ENCODE results near the gene OPA3. TPM values are rescaled to one million over a fixed set of nuclear protein-coding genes. Genes with fewer than 3 reads are reported as not detected.

Gene OPA3
- total and polyA plus RNA-seq, 2 experiments from 2014 or later, result 11.5 to 14.5 TPM

GRCh38 chr19:45629704-45630103 lies 45.1 kb upstream of the OPA3 start:
- peaks cover 16% of the 10 kb centered on the region for H3K27me3 Mint-ChIP-seq (ENCODE audit: insufficient read depth, low read depth, poor library complexity)
- DNase-seq (ENCODE audit: low spot score) (no peak), ATAC-seq (no peak)
- peaks cover 5% of the 10 kb centered on the region; the same call in 2 of the 3 replicates for H3K36me3 Mint-ChIP-seq (ENCODE audit: low read depth)
- peaks cover 7% of the 10 kb centered on the region; the same call in 1 of the 2 replicates for H3F3A ChIP-seq (replicated peaks; ENCODE audit: low read depth)
- 0 out of 2 replicates have a peak overlapping the region, but pooled peaks have one; percentile 66 for H3K27ac ChIP-seq (ENCODE audit: low read depth)
- H3K9me2 ChIP-seq (ENCODE audit: insufficient read depth), result no peaks in the 10 kb centered on the region
- H2AFZ ChIP-seq, result no peak overlapping the region
- H3K4me1 ChIP-seq (ENCODE audit: insufficient read depth), result peaks cover 5% of the 10 kb centered on the region
- H3K4me1 Mint-ChIP-seq, result peaks cover 22% of the 10 kb centered on the region
- no peaks in the 10 kb centered on the region for H3K36me3 ChIP-seq (ENCODE audit: insufficient read depth)
- no peaks in the 10 kb centered on the region for H3K79me2 ChIP-seq (replicated peaks; ENCODE audit: insufficient read depth)
- no peak overlapping the region; the same call in 1 of the 2 replicates for H3K27ac Mint-ChIP-seq
- H3K27me3 ChIP-seq (ENCODE audit: insufficient read depth), result no peaks in the 10 kb centered on the region
- TF ChIP-seq ETS1 (IDR thresholded peaks at IDR 0.05) (no peak), STAT1 (IDR thresholded peaks at IDR 0.05; ENCODE audit: unreplicated experiment) (no peak), JUNB (IDR thresholded peaks at IDR 0.05; ENCODE audit: unreplicated experiment) (no peak), ZNF114 (CRISPR knock-in tag; IDR thresholded peaks at IDR 0.05) (no peak), CREB1 (CRISPR knock-in tag; IDR thresholded peaks at IDR 0.05; ENCODE audit: low read depth) (no peak), NANOG (IDR thresholded peaks at IDR 0.05; ENCODE audit: borderline replicate concordance) (no peak), POLR2AphosphoS5 (IDR thresholded peaks at IDR 0.05; ENCODE audit: low read depth) (no peak), EZH2 (IDR thresholded peaks at IDR 0.05; ENCODE audit: low read depth, unreplicated experiment) (no peak), ZNF331 (CRISPR knock-in tag; IDR thresholded peaks at IDR 0.05; ENCODE audit: low read depth) (no peak), EZH2phosphoT487 (IDR thresholded peaks at IDR 0.05; ENCODE audit: unreplicated experiment) (no peak)
- TF ChIP-seq, protein P1, sequence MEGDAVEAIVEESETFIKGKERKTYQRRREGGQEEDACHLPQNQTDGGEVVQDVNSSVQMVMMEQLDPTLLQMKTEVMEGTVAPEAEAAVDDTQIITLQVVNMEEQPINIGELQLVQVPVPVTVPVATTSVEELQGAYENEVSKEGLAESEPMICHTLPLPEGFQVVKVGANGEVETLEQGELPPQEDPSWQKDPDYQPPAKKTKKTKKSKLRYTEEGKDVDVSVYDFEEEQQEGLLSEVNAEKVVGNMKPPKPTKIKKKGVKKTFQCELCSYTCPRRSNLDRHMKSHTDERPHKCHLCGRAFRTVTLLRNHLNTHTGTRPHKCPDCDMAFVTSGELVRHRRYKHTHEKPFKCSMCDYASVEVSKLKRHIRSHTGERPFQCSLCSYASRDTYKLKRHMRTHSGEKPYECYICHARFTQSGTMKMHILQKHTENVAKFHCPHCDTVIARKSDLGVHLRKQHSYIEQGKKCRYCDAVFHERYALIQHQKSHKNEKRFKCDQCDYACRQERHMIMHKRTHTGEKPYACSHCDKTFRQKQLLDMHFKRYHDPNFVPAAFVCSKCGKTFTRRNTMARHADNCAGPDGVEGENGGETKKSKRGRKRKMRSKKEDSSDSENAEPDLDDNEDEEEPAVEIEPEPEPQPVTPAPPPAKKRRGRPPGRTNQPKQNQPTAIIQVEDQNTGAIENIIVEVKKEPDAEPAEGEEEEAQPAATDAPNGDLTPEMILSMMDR (conservative IDR thresholded peaks at IDR 0.05; ENCODE audit: low read depth in 2 of 2), result no peak
- TF ChIP-seq, protein P2, sequence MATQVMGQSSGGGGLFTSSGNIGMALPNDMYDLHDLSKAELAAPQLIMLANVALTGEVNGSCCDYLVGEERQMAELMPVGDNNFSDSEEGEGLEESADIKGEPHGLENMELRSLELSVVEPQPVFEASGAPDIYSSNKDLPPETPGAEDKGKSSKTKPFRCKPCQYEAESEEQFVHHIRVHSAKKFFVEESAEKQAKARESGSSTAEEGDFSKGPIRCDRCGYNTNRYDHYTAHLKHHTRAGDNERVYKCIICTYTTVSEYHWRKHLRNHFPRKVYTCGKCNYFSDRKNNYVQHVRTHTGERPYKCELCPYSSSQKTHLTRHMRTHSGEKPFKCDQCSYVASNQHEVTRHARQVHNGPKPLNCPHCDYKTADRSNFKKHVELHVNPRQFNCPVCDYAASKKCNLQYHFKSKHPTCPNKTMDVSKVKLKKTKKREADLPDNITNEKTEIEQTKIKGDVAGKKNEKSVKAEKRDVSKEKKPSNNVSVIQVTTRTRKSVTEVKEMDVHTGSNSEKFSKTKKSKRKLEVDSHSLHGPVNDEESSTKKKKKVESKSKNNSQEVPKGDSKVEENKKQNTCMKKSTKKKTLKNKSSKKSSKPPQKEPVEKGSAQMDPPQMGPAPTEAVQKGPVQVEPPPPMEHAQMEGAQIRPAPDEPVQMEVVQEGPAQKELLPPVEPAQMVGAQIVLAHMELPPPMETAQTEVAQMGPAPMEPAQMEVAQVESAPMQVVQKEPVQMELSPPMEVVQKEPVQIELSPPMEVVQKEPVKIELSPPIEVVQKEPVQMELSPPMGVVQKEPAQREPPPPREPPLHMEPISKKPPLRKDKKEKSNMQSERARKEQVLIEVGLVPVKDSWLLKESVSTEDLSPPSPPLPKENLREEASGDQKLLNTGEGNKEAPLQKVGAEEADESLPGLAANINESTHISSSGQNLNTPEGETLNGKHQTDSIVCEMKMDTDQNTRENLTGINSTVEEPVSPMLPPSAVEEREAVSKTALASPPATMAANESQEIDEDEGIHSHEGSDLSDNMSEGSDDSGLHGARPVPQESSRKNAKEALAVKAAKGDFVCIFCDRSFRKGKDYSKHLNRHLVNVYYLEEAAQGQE (IDR thresholded peaks at IDR 0.05; ENCODE audit: unreplicated experiment), result no peak
- TF ChIP-seq, protein P3, sequence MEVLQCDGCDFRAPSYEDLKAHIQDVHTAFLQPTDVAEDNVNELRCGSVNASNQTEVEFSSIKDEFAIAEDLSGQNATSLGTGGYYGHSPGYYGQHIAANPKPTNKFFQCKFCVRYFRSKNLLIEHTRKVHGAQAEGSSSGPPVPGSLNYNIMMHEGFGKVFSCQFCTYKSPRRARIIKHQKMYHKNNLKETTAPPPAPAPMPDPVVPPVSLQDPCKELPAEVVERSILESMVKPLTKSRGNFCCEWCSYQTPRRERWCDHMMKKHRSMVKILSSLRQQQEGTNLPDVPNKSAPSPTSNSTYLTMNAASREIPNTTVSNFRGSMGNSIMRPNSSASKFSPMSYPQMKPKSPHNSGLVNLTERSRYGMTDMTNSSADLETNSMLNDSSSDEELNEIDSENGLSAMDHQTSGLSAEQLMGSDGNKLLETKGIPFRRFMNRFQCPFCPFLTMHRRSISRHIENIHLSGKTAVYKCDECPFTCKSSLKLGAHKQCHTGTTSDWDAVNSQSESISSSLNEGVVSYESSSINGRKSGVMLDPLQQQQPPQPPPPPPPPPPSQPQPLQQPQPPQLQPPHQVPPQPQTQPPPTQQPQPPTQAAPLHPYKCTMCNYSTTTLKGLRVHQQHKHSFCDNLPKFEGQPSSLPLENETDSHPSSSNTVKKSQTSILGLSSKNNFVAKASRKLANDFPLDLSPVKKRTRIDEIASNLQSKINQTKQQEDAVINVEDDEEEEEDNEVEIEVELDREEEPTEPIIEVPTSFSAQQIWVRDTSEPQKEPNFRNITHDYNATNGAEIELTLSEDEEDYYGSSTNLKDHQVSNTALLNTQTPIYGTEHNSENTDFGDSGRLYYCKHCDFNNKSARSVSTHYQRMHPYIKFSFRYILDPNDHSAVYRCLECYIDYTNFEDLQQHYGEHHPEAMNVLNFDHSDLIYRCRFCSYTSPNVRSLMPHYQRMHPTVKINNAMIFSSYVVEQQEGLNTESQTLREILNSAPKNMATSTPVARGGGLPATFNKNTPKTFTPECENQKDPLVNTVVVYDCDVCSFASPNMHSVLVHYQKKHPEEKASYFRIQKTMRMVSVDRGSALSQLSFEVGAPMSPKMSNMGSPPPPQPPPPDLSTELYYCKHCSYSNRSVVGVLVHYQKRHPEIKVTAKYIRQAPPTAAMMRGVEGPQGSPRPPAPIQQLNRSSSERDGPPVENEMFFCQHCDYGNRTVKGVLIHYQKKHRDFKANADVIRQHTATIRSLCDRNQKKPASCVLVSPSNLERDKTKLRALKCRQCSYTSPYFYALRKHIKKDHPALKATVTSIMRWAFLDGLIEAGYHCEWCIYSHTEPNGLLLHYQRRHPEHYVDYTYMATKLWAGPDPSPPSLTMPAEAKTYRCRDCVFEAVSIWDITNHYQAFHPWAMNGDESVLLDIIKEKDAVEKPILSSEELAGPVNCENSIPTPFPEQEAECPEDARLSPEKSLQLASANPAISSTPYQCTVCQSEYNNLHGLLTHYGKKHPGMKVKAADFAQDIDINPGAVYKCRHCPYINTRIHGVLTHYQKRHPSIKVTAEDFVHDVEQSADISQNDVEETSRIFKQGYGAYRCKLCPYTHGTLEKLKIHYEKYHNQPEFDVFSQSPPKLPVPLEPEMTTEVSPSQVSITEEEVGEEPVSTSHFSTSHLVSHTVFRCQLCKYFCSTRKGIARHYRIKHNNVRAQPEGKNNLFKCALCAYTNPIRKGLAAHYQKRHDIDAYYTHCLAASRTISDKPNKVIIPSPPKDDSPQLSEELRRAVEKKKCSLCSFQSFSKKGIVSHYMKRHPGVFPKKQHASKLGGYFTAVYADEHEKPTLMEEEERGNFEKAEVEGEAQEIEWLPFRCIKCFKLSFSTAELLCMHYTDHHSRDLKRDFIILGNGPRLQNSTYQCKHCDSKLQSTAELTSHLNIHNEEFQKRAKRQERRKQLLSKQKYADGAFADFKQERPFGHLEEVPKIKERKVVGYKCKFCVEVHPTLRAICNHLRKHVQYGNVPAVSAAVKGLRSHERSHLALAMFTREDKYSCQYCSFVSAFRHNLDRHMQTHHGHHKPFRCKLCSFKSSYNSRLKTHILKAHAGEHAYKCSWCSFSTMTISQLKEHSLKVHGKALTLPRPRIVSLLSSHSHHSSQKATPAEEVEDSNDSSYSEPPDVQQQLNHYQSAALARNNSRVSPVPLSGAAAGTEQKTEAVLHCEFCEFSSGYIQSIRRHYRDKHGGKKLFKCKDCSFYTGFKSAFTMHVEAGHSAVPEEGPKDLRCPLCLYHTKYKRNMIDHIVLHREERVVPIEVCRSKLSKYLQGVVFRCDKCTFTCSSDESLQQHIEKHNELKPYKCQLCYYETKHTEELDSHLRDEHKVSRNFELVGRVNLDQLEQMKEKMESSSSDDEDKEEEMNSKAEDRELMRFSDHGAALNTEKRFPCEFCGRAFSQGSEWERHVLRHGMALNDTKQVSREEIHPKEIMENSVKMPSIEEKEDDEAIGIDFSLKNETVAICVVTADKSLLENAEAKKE (CRISPR knock-in tag; IDR thresholded peaks at IDR 0.05), result no peak
- no peak overlapping the region for H3K4me2 ChIP-seq
- no peaks in the 10 kb centered on the region for H3K9me3 Mint-ChIP-seq
- no peak overlapping the region for H3K4me3 ChIP-seq
- no peaks in the 10 kb centered on the region for H4K20me1 ChIP-seq (replicated peaks; ENCODE audit: insufficient read depth)
- H3K4me3 Mint-ChIP-seq, result no peak overlapping the region

Data from GM23338 (cell line).